Measurements from ENCODE around the gene XYLB.
"Not testable (repeated sequence)": the region's sequence is repeated elsewhere in the genome, so short reads cannot be mapped to it uniquely, and the experiment has no call there.

The XYLB gene

GRCh38 chr3:38346587-38347410 is at the start of gene XYLB:
Gene XYLB (plus strand): TSS chr3:38346785. CDS start chr3:38346869, 84 bp downstream.
- peak; percentile 85 for DNase-seq (ENCODE audit: low spot score)

- not testable (repeated sequence) for DNase-seq (ENCODE audit: low spot score)
These were observed 49.5 kb upstream of the XYLB start for GRCh38 chr3:38297053-38297452.

- DNase-seq (ENCODE audit: low spot score) = no peak
These were observed 49.0 kb upstream of the XYLB start for GRCh38 chr3:38297537-38297936.

- DNase-seq (ENCODE audit: low spot score) = peak; percentile 11
These were observed 48.5 kb upstream of the XYLB start for GRCh38 chr3:38297947-38298711.

GRCh38 chr3:38306941-38307340 is 39.6 kb upstream of the XYLB start:
- no peak for DNase-seq (ENCODE audit: low spot score)

- DNase-seq (ENCODE audit: low spot score) = no peak
These were observed 39.0 kb upstream of the XYLB start for GRCh38 chr3:38307599-38307998.

GRCh38 chr3:38308456-38308855 is 38.1 kb upstream of the XYLB start:
- DNase-seq (ENCODE audit: low spot score) = no peak

- DNase-seq (ENCODE audit: low spot score) = no peak
These were observed 35.1 kb upstream of the XYLB start for GRCh38 chr3:38311476-38311875.

- no peak for DNase-seq (ENCODE audit: low spot score)
These were observed 34.6 kb upstream of the XYLB start for GRCh38 chr3:38311941-38312340.

GRCh38 chr3:38312356-38312755 is 34.2 kb upstream of the XYLB start:
- DNase-seq (ENCODE audit: low spot score) = no peak

GRCh38 chr3:38313263-38313662 is 33.3 kb upstream of the XYLB start:
- no peak for DNase-seq (ENCODE audit: low spot score)

GRCh38 chr3:38313695-38314094 is 32.9 kb upstream of the XYLB start:
- no peak for DNase-seq (ENCODE audit: low spot score)

GRCh38 chr3:38314112-38314763 is 32.3 kb upstream of the XYLB start:
- DNase-seq (ENCODE audit: low spot score) = no peak

- no peak for DNase-seq (ENCODE audit: low spot score)
These were observed 31.7 kb upstream of the XYLB start for GRCh38 chr3:38314764-38315487.

- DNase-seq (ENCODE audit: low spot score) = no peak
These were observed 30.9 kb upstream of the XYLB start for GRCh38 chr3:38315488-38316230.

GRCh38 chr3:38316356-38317191 is 30.0 kb upstream of the XYLB start:
- DNase-seq (ENCODE audit: low spot score) = no peak

- no peak for DNase-seq (ENCODE audit: low spot score)
These were observed 29.3 kb upstream of the XYLB start for GRCh38 chr3:38317192-38317759.

GRCh38 chr3:38318766-38319671 is 27.6 kb upstream of the XYLB start:
- DNase-seq (ENCODE audit: low spot score) = no peak

GRCh38 chr3:38320638-38321037 is 25.9 kb upstream of the XYLB start:
- not testable (repeated sequence) for DNase-seq (ENCODE audit: low spot score)
